ENCODE data around the gene ZNF316. TPM values are rescaled to one million over a fixed set of nuclear protein-coding genes. Genes with fewer than 3 reads are reported as not detected.
"Not testable (repeated sequence)": the region's sequence is repeated elsewhere in the genome, so short reads cannot be mapped to it uniquely, and the experiment has no call there.

Gene ZNF316
- total RNA-seq, 1 donor from 2014 or later: 21.2 TPM

- intact Hi-C loops (cut with DNase I): no loop called here
- DNase-seq (ENCODE audit: low spot score): no peak
Measured at GRCh38 chr7:6618621-6619020, 18.5 kb upstream of the ZNF316 start.

- no peak for DNase-seq (ENCODE audit: low spot score)
- intact Hi-C loops (cut with DNase I): no loop called here
Measured at GRCh38 chr7:6619961-6620360, 17.2 kb upstream of the ZNF316 start.

GRCh38 chr7:6621195-6622133 lies 15.7 kb upstream of the ZNF316 start:
- intact Hi-C loops (cut with DNase I): no loop called here
- no peak for DNase-seq (ENCODE audit: low spot score)

- DNase-seq (ENCODE audit: low spot score): no peak
- intact Hi-C loops (cut with DNase I): no loop called here
Measured at GRCh38 chr7:6622134-6622710, 14.9 kb upstream of the ZNF316 start.

- intact Hi-C loops (cut with DNase I): no loop called here
- DNase-seq (ENCODE audit: low spot score): no peak
Measured at GRCh38 chr7:6623589-6624245, 13.4 kb upstream of the ZNF316 start.

- DNase-seq (ENCODE audit: low spot score): no peak
- intact Hi-C loops (cut with DNase I): no loop called here
Measured at GRCh38 chr7:6624246-6624611, 12.9 kb upstream of the ZNF316 start.

GRCh38 chr7:6628045-6628444 lies 9.1 kb upstream of the ZNF316 start:
- no peak for DNase-seq (ENCODE audit: low spot score)
- intact Hi-C loops (cut with DNase I): no loop called here

- intact Hi-C loops (cut with DNase I): loop anchor here (10.0 kb wide), 1 partner anchor 555 kb away; the partner anchor contains the start of gene C1GALT1
Measured at GRCh38 chr7:6630007-6630849, 6.9 kb upstream of the ZNF316 start.

GRCh38 chr7:6631605-6632004 lies 5.5 kb upstream of the ZNF316 start:
- intact Hi-C loops (cut with DNase I): loop anchor here (10.0 kb wide), 1 partner anchor 553 kb away; the partner anchor contains the start of gene C1GALT1

More at GRCh38 chr7:6630007-6630849, 6.9 kb upstream of the ZNF316 start:
- no peak for DNase-seq (ENCODE audit: low spot score)

GRCh38 chr7:6634021-6634420 lies 3.1 kb upstream of the ZNF316 start:
- DNase-seq (ENCODE audit: low spot score): no peak
- intact Hi-C loops (cut with DNase I): loop anchor here (10.0 kb wide), 1 partner anchor 551 kb away; the partner anchor contains the start of gene C1GALT1

More at GRCh38 chr7:6631605-6632004, 5.5 kb upstream of the ZNF316 start:
- DNase-seq (ENCODE audit: low spot score): no peak

- intact Hi-C loops (cut with DNase I): loop anchor here (5.0 to 10.0 kb wide), 2 partner anchors 58 to 550 kb away; partner anchors contain the start of genes C1GALT1 and ZDHHC4
- DNase-seq (ENCODE audit: low spot score): not testable (repeated sequence)
Measured at GRCh38 chr7:6634971-6635370, 2.1 kb upstream of the ZNF316 start.

GRCh38 chr7:6637544-6638229 lies 569 bp downstream of the ZNF316 start:
- intact Hi-C loops (cut with DNase I): loop anchor here (2.0 to 10.0 kb wide), 3 partner anchors 47 to 547 kb away; partner anchors contain the start of genes C1GALT1, INTS15 and ZDHHC4
- DNase-seq (ENCODE audit: low spot score): no peak

- intact Hi-C loops (cut with DNase I): loop anchor here (2.0 to 10.0 kb wide), 3 partner anchors 48 to 546 kb away; partner anchors contain the start of genes C1GALT1, INTS15 and ZDHHC4
- no peak for DNase-seq (ENCODE audit: low spot score)
Measured at GRCh38 chr7:6639032-6639431, 1.9 kb downstream of the ZNF316 start.

- no peak for DNase-seq (ENCODE audit: low spot score)
- intact Hi-C loops (cut with DNase I): loop anchor here (2.0 to 10.0 kb wide), 3 partner anchors 49 to 545 kb away; partner anchors contain the start of genes C1GALT1, INTS15 and ZDHHC4
Measured at GRCh38 chr7:6639627-6640026, 2.5 kb downstream of the ZNF316 start.

GRCh38 chr7:6640246-6640721 lies 3.2 kb downstream of the ZNF316 start:
- intact Hi-C loops (cut with DNase I): no loop called here

GRCh38 chr7:6641305-6642035 lies 4.4 kb downstream of the ZNF316 start:
- DNase-seq (ENCODE audit: low spot score): no peak
- intact Hi-C loops (cut with DNase I): no loop called here

More at GRCh38 chr7:6640246-6640721, 3.2 kb downstream of the ZNF316 start:
- DNase-seq (ENCODE audit: low spot score): no peak

- intact Hi-C loops (cut with DNase I): no loop called here
- no peak for DNase-seq (ENCODE audit: low spot score)
Measured at GRCh38 chr7:6642239-6642839, 5.2 kb downstream of the ZNF316 start.

All from cardiac septum (tissue), 1 donor.